Measurements from ENCODE around the gene TSBP1. TPM values are rescaled to one million over a fixed set of nuclear protein-coding genes. Genes with fewer than 3 reads are reported as not detected.
A peak's percentile ranks its signal among the peaks of the same experiment; 100 is the strongest.

TSBP1 gene
- total RNA-seq, 2 donors from 2014 or later: not detected

DNA sequence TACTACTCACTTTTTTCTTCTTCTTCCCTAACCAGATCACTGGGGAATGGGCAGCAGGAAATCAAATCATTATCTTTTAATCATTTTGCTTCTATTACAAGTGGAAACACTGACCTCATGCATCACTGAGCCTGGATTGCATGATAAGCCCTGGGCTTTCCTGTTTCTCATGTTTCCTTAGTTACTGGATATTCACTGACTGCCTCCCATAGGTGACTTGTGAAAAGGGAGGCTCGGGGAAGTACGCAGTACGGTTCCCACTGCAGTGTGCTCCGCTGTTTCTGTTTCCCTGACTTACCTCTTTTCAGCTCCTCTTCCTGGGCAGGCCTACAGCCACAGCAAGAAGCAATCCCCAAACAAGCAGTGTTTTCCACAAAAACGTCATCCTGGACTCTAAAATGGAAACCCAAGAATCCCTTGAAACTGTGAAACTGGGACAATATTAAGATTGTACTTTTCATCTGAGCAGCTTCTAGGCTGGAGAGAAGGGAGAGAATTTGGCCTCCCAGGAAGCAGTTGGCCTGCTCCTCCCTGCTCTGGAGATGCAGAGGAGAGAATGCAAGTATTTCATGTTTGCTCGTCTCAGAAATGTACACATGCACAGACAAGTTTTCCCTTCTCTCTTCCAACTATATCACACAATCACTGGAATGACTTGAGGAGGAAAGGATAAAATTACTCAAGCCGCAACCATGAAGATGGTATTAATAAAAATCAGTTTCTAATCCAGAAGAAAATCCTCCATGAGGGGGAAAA is 22.1 kb upstream of the TSBP1 start:
- peaks cover 0 to 9% of the 10 kb centered on the region in 2 donors for H3K27me3 ChIP-seq
- H3K4me1 ChIP-seq: no peaks in the 10 kb centered on the region
- H3K27ac ChIP-seq: no peak overlapping the region
- WGBS, 2 donors: 53 to 57% methylated on average over 7 of the region's 7 CpGs
- H3K4me3 ChIP-seq: no peak overlapping the region
- ATAC-seq (peak; percentile 33), DNase-seq (peak in 1 of 4 donors; percentile 6)
- no peaks in the 10 kb centered on the region for H3K36me3 ChIP-seq (replicated peaks in 1 of 2; ENCODE audit: insufficient read depth in 1 of 2, low read depth in 2 of 2)
- intact Hi-C loops (cut with DNase I): no loop called here
- TF ChIP-seq, protein P1, sequence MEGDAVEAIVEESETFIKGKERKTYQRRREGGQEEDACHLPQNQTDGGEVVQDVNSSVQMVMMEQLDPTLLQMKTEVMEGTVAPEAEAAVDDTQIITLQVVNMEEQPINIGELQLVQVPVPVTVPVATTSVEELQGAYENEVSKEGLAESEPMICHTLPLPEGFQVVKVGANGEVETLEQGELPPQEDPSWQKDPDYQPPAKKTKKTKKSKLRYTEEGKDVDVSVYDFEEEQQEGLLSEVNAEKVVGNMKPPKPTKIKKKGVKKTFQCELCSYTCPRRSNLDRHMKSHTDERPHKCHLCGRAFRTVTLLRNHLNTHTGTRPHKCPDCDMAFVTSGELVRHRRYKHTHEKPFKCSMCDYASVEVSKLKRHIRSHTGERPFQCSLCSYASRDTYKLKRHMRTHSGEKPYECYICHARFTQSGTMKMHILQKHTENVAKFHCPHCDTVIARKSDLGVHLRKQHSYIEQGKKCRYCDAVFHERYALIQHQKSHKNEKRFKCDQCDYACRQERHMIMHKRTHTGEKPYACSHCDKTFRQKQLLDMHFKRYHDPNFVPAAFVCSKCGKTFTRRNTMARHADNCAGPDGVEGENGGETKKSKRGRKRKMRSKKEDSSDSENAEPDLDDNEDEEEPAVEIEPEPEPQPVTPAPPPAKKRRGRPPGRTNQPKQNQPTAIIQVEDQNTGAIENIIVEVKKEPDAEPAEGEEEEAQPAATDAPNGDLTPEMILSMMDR (IDR thresholded peaks at IDR 0.05): no peak
- TF ChIP-seq POLR2A (IDR thresholded peaks at IDR 0.05): no peak
- no peaks in the 10 kb centered on the region for H3K9me3 ChIP-seq

DNA sequence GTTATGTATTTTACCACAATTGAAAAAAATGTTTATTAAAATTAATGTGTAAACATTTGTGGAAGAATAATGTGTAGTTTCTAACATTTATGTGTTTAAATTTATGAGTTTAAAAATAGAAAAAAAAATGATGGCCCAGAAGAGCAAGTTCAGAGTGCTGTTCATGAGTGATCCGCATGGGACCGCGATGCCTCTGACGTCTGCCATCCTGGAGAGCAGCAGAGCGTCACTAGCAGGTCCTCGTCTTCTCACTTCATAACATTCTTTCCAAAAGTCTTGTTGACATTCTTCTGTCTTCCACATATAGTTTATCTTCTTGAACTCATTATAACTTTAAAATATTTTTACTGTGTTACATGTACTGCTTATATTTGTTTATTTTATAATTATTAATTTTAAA is 19.8 kb upstream of the TSBP1 start:
- no peak for DNase-seq
- H3K27me3 ChIP-seq: peaks cover 0 to 9% of the 10 kb centered on the region in 2 donors
- H3K9me3 ChIP-seq: no peaks in the 10 kb centered on the region
- intact Hi-C loops (cut with DNase I): no loop called here
- TF ChIP-seq, protein P1 (IDR thresholded peaks at IDR 0.05): no peak
- no peak for TF ChIP-seq POLR2A (IDR thresholded peaks at IDR 0.05)
- ATAC-seq: no peak
- H3K36me3 ChIP-seq (replicated peaks in 1 of 2; ENCODE audit: insufficient read depth in 1 of 2, low read depth in 2 of 2): no peaks in the 10 kb centered on the region
- H3K27ac ChIP-seq: no peak overlapping the region
- H3K4me3 ChIP-seq: no peak overlapping the region
- H3K4me1 ChIP-seq: no peaks in the 10 kb centered on the region
- 84 to 89% methylated on average over 6 of the region's 6 CpGs for WGBS, 2 donors

- no peak for DNase-seq
- 29 to 37% methylated on average over 6 of the region's 6 CpGs for WGBS, 2 donors
Measured at GRCh38 chr6:32387589-32388340, 16.1 kb upstream of the TSBP1 start.

DNA sequence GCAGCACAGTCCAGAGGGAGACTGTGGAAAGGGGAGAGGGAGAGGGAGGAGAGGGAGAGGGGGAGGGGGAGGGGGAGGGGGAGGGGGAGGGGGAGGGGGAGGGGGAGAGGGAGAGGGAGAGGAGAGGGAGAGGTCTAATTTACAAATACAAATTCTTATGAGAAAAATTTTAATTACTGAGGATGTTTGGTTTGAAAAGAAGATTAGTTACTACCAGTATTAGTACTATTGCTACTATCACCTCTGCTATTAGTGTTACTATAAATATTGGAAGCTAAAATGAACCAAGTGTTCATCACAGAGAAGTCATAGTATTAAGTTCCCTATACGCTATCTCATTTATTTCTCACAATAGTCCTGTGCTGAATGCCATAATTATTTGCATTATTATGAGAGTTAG is 14.3 kb upstream of the TSBP1 start:
- intact Hi-C loops (cut with DNase I): no loop called here
- H3K27ac ChIP-seq: no peak overlapping the region
- 86 to 97% methylated on average over 1 of the region's 1 CpG for WGBS, 2 donors
- TF ChIP-seq, protein P1 (IDR thresholded peaks at IDR 0.05): no peak
- TF ChIP-seq POLR2A (IDR thresholded peaks at IDR 0.05): no peak
- no peaks in the 10 kb centered on the region for H3K4me1 ChIP-seq
- H3K9me3 ChIP-seq: no peaks in the 10 kb centered on the region
- no peak for ATAC-seq
- no peaks in the 10 kb centered on the region for H3K36me3 ChIP-seq (replicated peaks in 1 of 2; ENCODE audit: insufficient read depth in 1 of 2, low read depth in 2 of 2)
- no peak overlapping the region for H3K4me3 ChIP-seq
- DNase-seq: no peak
- peaks cover 0 to 9% of the 10 kb centered on the region in 2 donors for H3K27me3 ChIP-seq

More at GRCh38 chr6:32387589-32388340, 16.1 kb upstream of the TSBP1 start:
- Histone ChIP-seq H3K4me3 (no peak overlapping the region), H3K27me3 (peaks cover 0 to 9% of the 10 kb centered on the region in 2 donors), H3K27ac (no peak overlapping the region), H3K9me3 (no peaks in the 10 kb centered on the region), H3K36me3 (replicated peaks in 1 of 2; ENCODE audit: insufficient read depth in 1 of 2, low read depth in 2 of 2) (no peaks in the 10 kb centered on the region), H3K4me1 (no peaks in the 10 kb centered on the region)
- ATAC-seq: no peak
- TF ChIP-seq, protein P1 (IDR thresholded peaks at IDR 0.05): no peak
- TF ChIP-seq POLR2A (IDR thresholded peaks at IDR 0.05): no peak
- intact Hi-C loops (cut with DNase I): no loop called here

Data from body of pancreas (tissue), 4 donors.